Measurements from ENCODE around the gene FCSK.

The FCSK gene

DNA sequence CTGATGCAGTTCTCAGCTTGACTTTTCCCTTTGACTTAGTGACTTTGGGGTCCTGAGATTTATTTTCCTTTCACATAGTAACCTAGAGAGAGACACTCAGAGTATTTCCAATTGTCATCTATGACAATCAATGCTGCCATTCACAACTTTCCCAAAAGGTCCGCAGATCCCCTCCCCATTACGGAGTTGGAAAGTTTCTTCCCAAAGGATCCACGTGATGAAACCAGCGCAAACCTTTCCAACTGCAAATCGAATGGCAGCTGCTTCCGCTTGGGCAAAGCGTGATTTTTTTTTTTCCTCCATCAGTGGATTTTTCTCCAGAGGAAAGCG lies 538 bp upstream of the FCSK start:
- ChIA-PET CTCF (interaction anchor here (0.8 to 4.5 kb wide), 11 partner anchors 14 to 84 kb away, joined by 3 to 23 read pairs (median 4); partner anchors contain the start of gene ST3GAL2), POLR2A (interaction anchor here (0.6 to 0.8 kb wide), 6 partner anchors 14 to 692 kb away, joined by 3 to 15 read pairs (median 4); partner anchors contain the start of gene WWP2)
- no peak for DNase-seq (ENCODE audit: extremely low spot score)
- no peak for TF ChIP-seq CTCF (IDR thresholded peaks at IDR 0.05; ENCODE audit: control extremely low read depth, extremely low read depth, low read depth, missing control alignments)

DNA sequence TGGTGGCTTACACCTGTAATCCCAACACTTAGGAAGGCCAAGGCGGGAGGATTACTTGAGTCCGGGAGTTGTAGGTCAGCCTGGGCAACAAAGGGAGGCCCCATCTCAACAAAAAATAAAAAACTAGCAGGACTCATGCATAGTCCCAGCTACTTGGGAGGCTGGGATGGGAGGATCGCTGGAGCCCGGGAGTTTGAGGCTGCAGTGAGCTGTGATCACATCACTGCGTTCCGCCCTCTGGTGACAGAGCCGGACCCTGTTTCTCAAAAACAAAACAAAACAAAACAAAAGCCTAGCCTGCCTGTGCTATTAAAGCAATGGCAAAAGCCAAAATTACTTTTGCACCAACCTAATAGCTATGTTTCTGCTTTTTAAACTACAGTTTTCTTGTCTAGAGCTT lies 1.5 kb downstream of the FCSK start:
- no peak for DNase-seq (ENCODE audit: extremely low spot score)
- no peak for TF ChIP-seq CTCF (IDR thresholded peaks at IDR 0.05; ENCODE audit: control extremely low read depth, extremely low read depth, low read depth, missing control alignments)
- CTCF ChIA-PET, result interaction anchor here (0.8 to 4.5 kb wide), 4 partner anchors 16 to 61 kb away, joined by 3 to 23 read pairs (median 3); partner anchors contain the start of gene ST3GAL2
- POLR2A ChIA-PET, result interaction anchor here (0.7 kb wide), 1 partner anchor 314 kb away, joined by 3 read pairs; no protein-coding TSS in a partner anchor

DNA sequence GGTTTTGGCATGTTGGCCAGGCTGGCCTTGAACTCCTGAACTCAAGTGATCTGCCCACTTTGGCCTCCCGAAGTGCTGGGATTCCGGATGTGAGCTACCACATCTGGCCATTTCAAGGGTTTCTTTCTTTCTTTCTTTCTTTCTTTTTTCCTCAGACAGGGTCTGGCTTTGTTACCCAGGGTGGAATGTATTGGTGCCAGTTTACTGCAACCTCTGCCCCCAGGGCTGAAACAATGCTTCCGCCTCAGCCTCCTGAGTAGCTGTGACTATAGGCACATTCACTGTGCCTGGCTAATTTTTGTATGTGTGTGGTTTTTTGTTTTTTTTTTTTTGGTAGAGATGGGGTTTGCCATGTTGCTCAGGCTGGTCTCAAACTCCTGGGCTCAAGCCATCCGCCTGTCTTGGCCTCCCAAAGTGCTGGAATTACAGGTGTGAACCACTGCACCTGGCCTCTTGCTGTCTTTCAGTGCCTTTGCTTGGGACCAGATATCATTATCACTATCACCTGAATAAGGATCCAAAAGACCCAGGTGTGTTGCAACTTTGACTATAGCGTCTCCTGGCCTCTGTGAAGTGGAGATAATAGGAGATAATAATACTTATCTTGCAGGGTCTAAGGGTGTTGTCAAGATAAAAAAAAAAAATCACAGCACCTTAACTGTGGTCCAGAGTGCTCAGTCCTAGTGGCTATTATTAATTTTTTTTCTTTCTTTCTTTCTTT lies 3.2 kb downstream of the FCSK start:
- ChIA-PET CTCF (no interaction called here), POLR2A (no interaction called here)
- DNase-seq (ENCODE audit: extremely low spot score), result no peak
- TF ChIP-seq CTCF (IDR thresholded peaks at IDR 0.05; ENCODE audit: control extremely low read depth, extremely low read depth, low read depth, missing control alignments), result no peak

DNA sequence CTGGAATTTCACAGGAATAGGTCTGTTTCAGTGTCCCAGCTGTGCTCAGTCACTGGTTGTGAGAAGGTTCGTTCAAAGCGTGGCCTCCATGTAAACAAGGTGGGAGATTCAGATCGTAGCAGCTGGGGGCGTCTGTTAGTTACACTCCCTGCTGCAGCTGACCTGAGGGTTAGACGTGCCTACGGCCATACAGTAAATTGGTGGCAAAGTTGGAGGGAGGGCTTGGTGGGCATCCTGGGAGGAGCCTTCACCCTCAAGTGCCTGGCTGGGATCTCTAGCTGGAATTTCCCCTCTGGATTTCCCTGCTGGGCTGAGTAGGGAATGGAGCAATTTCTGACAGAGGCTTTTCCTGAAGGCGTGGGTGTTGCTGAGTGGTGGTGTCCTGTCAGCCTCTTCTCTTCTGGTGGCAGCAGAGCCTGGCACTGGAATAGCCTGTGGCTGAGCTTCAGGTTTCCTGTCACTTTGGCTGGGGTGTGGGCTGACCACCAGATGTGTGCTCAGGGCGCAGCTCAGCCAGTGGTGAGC lies 6.4 kb downstream of the FCSK start:
- CTCF ChIA-PET, result interaction anchor here (0.7 to 1.6 kb wide), 4 partner anchors 13 to 81 kb away, joined by 3 to 4 read pairs (median 3); no protein-coding TSS in a partner anchor
- POLR2A ChIA-PET, result no interaction called here
- no peak for DNase-seq (ENCODE audit: extremely low spot score)
- TF ChIP-seq CTCF (IDR thresholded peaks at IDR 0.05; ENCODE audit: control extremely low read depth, extremely low read depth, low read depth, missing control alignments), result no peak

DNA sequence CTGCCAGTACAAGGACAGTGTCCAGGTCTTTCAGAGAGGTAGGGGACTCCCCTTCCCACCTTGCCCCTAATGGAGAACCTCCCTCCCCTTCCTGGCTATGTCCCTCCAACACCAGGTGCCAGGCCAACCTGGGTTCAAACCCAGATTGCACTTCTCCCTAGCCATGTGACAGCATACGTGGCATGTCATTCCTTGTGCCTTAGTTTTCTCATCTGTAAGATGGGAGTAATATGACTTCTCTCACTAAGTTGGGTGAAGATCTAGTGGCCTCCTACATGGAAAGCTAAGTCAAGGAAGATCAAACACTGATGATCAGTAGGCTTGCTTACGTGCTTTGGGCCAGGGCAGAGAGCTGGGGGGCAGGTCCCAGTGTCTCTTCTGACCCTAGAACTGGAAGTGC lies 8.8 kb downstream of the FCSK start:
- DNase-seq (ENCODE audit: extremely low spot score), result no peak
- TF ChIP-seq CTCF (IDR thresholded peaks at IDR 0.05; ENCODE audit: control extremely low read depth, extremely low read depth, low read depth, missing control alignments), result no peak
- POLR2A ChIA-PET, result no interaction called here
- CTCF ChIA-PET, result interaction anchor here (1.2 to 1.5 kb wide), 3 partner anchors 10 to 68 kb away, joined by 3 to 4 read pairs (median 4); no protein-coding TSS in a partner anchor

- no peak for TF ChIP-seq CTCF (IDR thresholded peaks at IDR 0.05; ENCODE audit: control extremely low read depth, extremely low read depth, low read depth, missing control alignments)
- no peak for DNase-seq (ENCODE audit: extremely low spot score)
- ChIA-PET CTCF (interaction anchor here (1.3 to 2.8 kb wide), 2 partner anchors 12 to 72 kb away, joined by 3 to 11 read pairs; no protein-coding TSS in a partner anchor), POLR2A (no interaction called here)
Measured at GRCh38 chr16:70465999-70466804, 11.8 kb downstream of the FCSK start.
